ENCODE results near the gene IL17RE. TPM values are rescaled to one million over a fixed set of nuclear protein-coding genes. Genes with fewer than 3 reads are reported as not detected.
"Not testable (repeated sequence)": the region's sequence is repeated elsewhere in the genome, so short reads cannot be mapped to it uniquely, and the experiment has no call there.

The IL17RE gene
- total and polyA plus RNA-seq, 12 donors = 0.22 to 4.3 (median 1.5) TPM

DNA sequence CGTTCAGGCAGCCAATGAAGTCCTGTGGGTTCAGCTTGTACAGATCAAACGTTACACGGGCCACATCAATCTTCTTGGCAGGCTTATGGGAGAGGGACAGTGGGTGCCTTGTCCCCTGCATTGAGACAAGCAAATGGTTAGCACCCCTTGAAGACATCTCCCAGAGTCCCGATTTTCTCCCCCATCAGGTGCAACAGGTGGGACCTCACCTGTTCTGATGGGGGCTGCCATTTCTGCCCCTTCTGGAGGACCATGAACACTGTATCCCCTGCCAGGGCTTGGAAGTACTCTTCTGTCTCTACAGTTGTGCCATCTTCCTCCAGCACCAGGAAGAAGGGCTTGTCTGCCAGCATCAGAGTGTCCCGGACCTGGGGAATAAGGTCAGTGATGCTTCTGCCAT, 32.7 kb upstream of the IL17RE start:
- no peak overlapping the region for H3K27ac ChIP-seq
- no peaks in the 10 kb centered on the region for H3K27me3 ChIP-seq
- DNase-seq = no peak
- H3K36me3 ChIP-seq (replicated peaks in 1 of 2) = no peaks in the 10 kb centered on the region
- peaks cover 5 to 10% of the 10 kb centered on the region in 2 donors for H3K4me1 ChIP-seq (replicated peaks in 1 of 2)
- intact Hi-C loops (cut with DNase I) = no loop called here
- H3K4me3 ChIP-seq = no peak overlapping the region
- no peaks in the 10 kb centered on the region for H3K9me3 ChIP-seq (replicated peaks in 1 of 3)
- TF ChIP-seq, protein P1, sequence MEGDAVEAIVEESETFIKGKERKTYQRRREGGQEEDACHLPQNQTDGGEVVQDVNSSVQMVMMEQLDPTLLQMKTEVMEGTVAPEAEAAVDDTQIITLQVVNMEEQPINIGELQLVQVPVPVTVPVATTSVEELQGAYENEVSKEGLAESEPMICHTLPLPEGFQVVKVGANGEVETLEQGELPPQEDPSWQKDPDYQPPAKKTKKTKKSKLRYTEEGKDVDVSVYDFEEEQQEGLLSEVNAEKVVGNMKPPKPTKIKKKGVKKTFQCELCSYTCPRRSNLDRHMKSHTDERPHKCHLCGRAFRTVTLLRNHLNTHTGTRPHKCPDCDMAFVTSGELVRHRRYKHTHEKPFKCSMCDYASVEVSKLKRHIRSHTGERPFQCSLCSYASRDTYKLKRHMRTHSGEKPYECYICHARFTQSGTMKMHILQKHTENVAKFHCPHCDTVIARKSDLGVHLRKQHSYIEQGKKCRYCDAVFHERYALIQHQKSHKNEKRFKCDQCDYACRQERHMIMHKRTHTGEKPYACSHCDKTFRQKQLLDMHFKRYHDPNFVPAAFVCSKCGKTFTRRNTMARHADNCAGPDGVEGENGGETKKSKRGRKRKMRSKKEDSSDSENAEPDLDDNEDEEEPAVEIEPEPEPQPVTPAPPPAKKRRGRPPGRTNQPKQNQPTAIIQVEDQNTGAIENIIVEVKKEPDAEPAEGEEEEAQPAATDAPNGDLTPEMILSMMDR (IDR thresholded peaks at IDR 0.05) = no peak
- TF ChIP-seq POLR2A (IDR thresholded peaks at IDR 0.05) = no peak
- WGBS, 4 donors = 72 to 77% (median 75%) methylated on average over 5 of the region's 5 CpGs

DNA sequence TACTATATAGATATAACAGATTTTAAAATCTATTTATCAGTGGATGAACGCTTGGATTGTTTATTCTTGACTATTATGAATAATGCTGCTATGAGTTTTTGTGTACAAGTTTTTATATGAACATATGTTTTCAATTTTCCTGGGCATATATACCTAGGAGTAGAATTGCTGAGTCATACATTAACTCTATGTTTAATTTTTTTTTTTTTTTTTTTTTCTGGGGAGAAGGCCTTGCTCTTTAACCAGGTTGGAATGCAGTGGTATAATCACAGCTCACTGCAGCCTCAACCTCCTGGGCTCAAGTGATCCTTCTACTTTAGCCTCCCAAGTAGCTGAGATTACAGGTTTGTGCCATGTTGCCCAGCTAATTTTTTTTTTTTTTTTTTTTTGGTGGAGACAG, 31.7 kb upstream of the IL17RE start:
- Histone ChIP-seq H3K9me3 (replicated peaks in 1 of 3) (no peaks in the 10 kb centered on the region), H3K4me3 (no peak overlapping the region), H3K4me1 (replicated peaks in 1 of 2) (peaks cover 0 to 5% of the 10 kb centered on the region in 2 donors), H3K27me3 (no peaks in the 10 kb centered on the region), H3K27ac (no peak overlapping the region), H3K36me3 (replicated peaks in 1 of 2) (no peaks in the 10 kb centered on the region)
- DNase-seq = no peak
- intact Hi-C loops (cut with DNase I) = no loop called here
- WGBS, 4 donors = 46 to 100% (median 73%) methylated on average over 1 of the region's 1 CpG
- TF ChIP-seq, protein P1 (IDR thresholded peaks at IDR 0.05) = no peak
- no peak for TF ChIP-seq POLR2A (IDR thresholded peaks at IDR 0.05)

DNA sequence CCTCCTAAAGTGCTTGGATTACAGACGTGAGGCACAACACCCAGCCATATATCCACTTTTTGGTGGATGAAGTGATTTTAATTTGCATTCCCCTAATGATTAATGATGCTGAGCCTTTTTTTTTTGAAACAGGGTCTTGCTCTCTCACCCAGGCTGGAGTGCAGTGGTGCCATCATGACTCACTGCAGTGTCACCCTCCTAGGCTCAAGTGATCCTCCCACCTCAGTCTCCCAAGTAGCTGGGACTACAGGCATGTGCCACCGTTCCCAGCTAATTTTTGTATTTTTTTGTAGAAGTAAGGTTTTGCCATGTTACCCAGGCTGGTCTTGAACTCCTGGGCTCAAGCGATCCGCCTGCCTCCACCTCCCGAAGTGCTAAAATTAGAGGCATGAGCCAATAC, 30.6 kb upstream of the IL17RE start:
- H3K27me3 ChIP-seq; H3K4me3 ChIP-seq; H3K4me1 ChIP-seq (replicated peaks in 1 of 2); H3K27ac ChIP-seq; intact Hi-C loops (cut with DNase I); H3K9me3 ChIP-seq (replicated peaks in 1 of 3); H3K36me3 ChIP-seq (replicated peaks in 1 of 2); DNase-seq: not testable (repeated sequence)
- 86 to 98% (median 91%) methylated on average over 5 of the region's 5 CpGs for WGBS, 4 donors

DNA sequence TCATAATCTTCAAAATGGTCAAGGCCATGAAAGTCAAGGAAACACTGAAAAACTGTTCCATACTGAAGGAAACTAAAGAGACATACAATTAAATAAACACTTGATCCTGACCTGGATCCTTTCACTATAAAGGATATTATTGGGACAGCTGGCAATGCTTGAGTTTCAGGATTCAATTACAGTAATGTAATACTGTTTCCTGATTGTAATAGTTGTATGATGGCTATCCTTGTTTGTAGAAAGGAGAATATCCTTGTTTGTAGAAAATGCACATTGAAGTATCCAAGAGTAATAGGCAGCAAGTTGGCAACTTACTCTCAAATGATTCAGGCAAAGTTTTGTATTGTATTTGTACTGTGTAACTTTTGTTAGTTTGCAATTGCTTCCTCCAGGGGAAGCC, 27.2 kb upstream of the IL17RE start:
- H3K9me3 ChIP-seq (replicated peaks in 1 of 3) = no peaks in the 10 kb centered on the region
- H3K4me1 ChIP-seq (replicated peaks in 1 of 2) = peaks cover 0 to 5% of the 10 kb centered on the region in 2 donors
- H3K36me3 ChIP-seq (replicated peaks in 1 of 2) = no peaks in the 10 kb centered on the region
- intact Hi-C loops (cut with DNase I) = no loop called here
- H3K4me3 ChIP-seq = no peak overlapping the region
- DNase-seq = no peak
- no peaks in the 10 kb centered on the region for H3K27me3 ChIP-seq
- H3K27ac ChIP-seq = peak overlapping the region in 2 of 5 donors; percentile 32 to 47
- TF ChIP-seq POLR2A (IDR thresholded peaks at IDR 0.05) = no peak
- TF ChIP-seq, protein P1 (IDR thresholded peaks at IDR 0.05) = no peak

DNA sequence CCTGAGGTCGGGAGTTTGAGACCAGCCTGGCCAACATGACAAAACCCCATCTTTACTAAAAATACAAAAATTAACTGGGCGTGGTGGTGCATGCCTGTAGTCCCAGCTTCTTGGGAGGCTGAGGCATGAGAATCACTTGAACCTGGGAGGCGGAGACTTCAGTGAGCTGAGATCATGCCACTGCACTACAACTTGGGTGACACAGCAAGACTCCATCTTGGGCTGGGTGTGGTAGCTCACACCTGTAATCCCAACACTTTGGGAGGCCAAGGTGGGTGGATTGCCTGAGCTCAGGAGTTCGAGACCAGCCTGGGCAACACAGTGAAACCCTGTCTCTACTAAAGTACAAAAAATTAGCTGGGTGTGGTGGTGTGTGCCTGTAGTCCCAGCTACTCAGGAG, 26.4 kb upstream of the IL17RE start:
- H3K27me3 ChIP-seq; H3K36me3 ChIP-seq (replicated peaks in 1 of 2); H3K4me3 ChIP-seq; H3K27ac ChIP-seq; H3K9me3 ChIP-seq (replicated peaks in 1 of 3); DNase-seq; H3K4me1 ChIP-seq (replicated peaks in 1 of 2); intact Hi-C loops (cut with DNase I): not testable (repeated sequence)
- WGBS, 4 donors = 78 to 94% (median 89%) methylated on average over 2 to 4 of the region's 4 CpGs
